Gastrocnemius medialis (tissue), 4 donors: ENCODE measurements around the gene CAMKK2. TPM values are rescaled to one million over a fixed set of nuclear protein-coding genes. Genes with fewer than 3 reads are reported as not detected.

Source experiments
- ATAC-seq, 2 donors: fragments of 150-250 bp; one replicate each; pipeline ENCODE4 v1.9.1; 2016
- DNase-seq, 2 donors: peaks; one replicate each; pipeline ENCODE4 v3.0.0-alpha.2; 2019
- H3K27ac ChIP-seq, 4 donors: fragments of 200-600 bp; sonication (generic); 1 replicate in 1 of 4; 2 replicates in 3 of 4; pipeline ENCODE4 v1.5.1; 2016 to 2018; ENCODE audit warnings: mild to moderate bottlenecking in 2 of 4, moderate library complexity in 1 of 4
- H3K27me3 ChIP-seq, 3 donors: fragments of 200-600 bp; sonication (generic) in 2 of 3; 1 replicate in 1 of 3; 2 replicates in 2 of 3; pipeline versions ENCODE4 v1.5.1 to v1.6.0; 2016 to 2019; ENCODE audit warnings: mild to moderate bottlenecking in 1 of 3, moderate library complexity in 1 of 3
- H3K36me3 ChIP-seq, 2 donors: fragments of 200-600 bp; sonication (generic) in 1 of 2; one replicate each; pipeline ENCODE4 v1.5.1; 2017 to 2018
- H3K4me1 ChIP-seq, 2 donors: fragments of 200-600 bp; sonication (generic) in 1 of 2; one replicate each; pipeline ENCODE4 v1.5.1; 2016 to 2017; ENCODE audit warnings: mild to moderate bottlenecking in 2 of 2
- H3K4me3 ChIP-seq, 4 donors: fragments of 200-600 bp; sonication (generic) in 3 of 4; 1 replicate in 1 of 4; 2 replicates in 3 of 4; pipeline ENCODE4 v1.5.1; 2016 to 2019; ENCODE audit warnings: mild to moderate bottlenecking in 2 of 4
- H3K9me3 ChIP-seq, 3 donors: fragments of 200-600 bp; sonication (generic) in 2 of 3; 1 replicate in 1 of 3; 2 replicates in 2 of 3; pipeline ENCODE4 v1.5.1; 2016 to 2019
- POLR2A ChIP-seq, 2 donors: fragments of 450-650 bp; IDR thresholded peaks; one replicate each; pipeline ENCODE4 v1.6.1; 2017; ENCODE audit warnings: antibody characterized with exemption in 2 of 2, mild to moderate bottlenecking in 2 of 2, moderate library complexity in 2 of 2
- in situ Hi-C, 4 donors: fragments of 200-750 bp; cut with MboI; loops; one replicate each; pipeline versions ENCODE4 v1.15.0 to v1.8.0; 2017; ENCODE audit warnings: low sequenced_read_pairs in 4 of 4
- intact Hi-C: fragments of 100-400 bp; cut with DNase I; formaldehyde crosslinking; loops from one replicate; pipeline ENCODE4 v1.15.1; 2023; ENCODE audit warnings: low total_unique reads
- total RNA-seq, 4 donors: library from RNA; depleted of rRNA; stranded (reverse); fragments of >200 nt; gene quantifications; one replicate each; pipeline versions ENCODE4 v1.1.0 to v1.2.3, GENCODE V29; 2016
- TF ChIP-seq, protein P1 (sequence below), 5 experiments: fragments of 450-650 bp in 3 of 5; fragments of 200-600 bp in 2 of 5; sonication (generic) in 2 of 5; IDR thresholded peaks in 4 of 5; conservative IDR thresholded peaks in 1 of 5; 1 replicate in 4 of 5; 2 replicates in 1 of 5; pipeline ENCODE4 v1.5.1; 2016 to 2019; ENCODE audit warnings: antibody characterized with exemption in 5 of 5, mild to moderate bottlenecking in 3 of 5, moderate library complexity in 3 of 5

CAMKK2 gene
- total RNA-seq, 4 donors from 2014 or later, result 6.0 to 10.2 (median 7.5) TPM

DNA sequence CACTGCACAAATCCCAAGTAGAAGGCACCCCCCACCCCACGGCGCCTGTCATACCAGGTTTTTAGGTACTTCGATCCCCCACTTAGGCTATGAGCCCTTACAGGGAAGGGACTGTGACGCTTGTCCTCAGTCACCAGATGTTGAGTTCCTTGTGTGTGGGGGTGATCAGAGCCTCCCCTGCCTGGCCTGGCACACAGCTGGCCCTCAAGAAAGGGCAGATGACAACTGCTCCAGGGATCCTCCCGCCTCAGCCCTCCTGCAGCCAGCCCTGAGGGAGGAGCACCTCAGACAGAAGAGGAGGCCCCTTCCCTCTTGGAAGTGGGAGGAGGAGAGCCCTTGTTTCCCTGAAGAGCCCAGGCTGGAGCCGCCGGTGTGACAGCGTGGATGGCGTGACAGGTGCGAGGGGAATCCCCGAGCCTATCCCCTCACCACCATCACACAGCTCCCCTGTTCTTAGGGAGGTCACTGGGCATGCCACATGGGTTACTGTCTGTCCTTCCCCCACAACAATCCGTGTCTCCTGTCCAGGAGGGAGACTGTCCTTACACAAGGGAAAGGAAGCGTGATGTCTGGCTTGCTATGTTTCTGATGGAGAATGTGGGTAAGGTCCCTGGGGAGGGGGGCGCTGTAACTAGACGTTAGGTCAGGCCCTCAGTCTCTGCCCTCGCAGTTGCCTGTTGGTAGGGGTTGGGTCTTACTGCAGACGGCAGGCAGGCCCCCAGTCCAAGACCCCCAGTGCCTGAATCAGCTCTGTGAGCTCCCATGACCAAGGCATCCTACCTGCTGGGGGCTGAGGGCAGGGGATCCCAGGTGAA, 55.1 kb downstream of the CAMKK2 start:
- DNase-seq (no peak), ATAC-seq (no peak)
- intact Hi-C loops (no loop called here), in situ Hi-C loops (no loop called here)
- H3K9me3 ChIP-seq, result no peaks in the 10 kb centered on the region
- H3K36me3 ChIP-seq, result peaks cover 0 to 21% of the 10 kb centered on the region in 2 donors
- TF ChIP-seq POLR2A (IDR thresholded peaks at IDR 0.05), result no peak
- TF ChIP-seq, protein P1, sequence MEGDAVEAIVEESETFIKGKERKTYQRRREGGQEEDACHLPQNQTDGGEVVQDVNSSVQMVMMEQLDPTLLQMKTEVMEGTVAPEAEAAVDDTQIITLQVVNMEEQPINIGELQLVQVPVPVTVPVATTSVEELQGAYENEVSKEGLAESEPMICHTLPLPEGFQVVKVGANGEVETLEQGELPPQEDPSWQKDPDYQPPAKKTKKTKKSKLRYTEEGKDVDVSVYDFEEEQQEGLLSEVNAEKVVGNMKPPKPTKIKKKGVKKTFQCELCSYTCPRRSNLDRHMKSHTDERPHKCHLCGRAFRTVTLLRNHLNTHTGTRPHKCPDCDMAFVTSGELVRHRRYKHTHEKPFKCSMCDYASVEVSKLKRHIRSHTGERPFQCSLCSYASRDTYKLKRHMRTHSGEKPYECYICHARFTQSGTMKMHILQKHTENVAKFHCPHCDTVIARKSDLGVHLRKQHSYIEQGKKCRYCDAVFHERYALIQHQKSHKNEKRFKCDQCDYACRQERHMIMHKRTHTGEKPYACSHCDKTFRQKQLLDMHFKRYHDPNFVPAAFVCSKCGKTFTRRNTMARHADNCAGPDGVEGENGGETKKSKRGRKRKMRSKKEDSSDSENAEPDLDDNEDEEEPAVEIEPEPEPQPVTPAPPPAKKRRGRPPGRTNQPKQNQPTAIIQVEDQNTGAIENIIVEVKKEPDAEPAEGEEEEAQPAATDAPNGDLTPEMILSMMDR (IDR thresholded peaks at IDR 0.05 in 4 of 5, conservative IDR thresholded peaks at IDR 0.05 in 1 of 5), result no peak
- no peaks in the 10 kb centered on the region for H3K4me1 ChIP-seq
- no peaks in the 10 kb centered on the region for H3K27me3 ChIP-seq
- peak overlapping the region in 1 of 4 donors; percentile 19 for H3K4me3 ChIP-seq
- H3K27ac ChIP-seq, result no peak overlapping the region

DNA sequence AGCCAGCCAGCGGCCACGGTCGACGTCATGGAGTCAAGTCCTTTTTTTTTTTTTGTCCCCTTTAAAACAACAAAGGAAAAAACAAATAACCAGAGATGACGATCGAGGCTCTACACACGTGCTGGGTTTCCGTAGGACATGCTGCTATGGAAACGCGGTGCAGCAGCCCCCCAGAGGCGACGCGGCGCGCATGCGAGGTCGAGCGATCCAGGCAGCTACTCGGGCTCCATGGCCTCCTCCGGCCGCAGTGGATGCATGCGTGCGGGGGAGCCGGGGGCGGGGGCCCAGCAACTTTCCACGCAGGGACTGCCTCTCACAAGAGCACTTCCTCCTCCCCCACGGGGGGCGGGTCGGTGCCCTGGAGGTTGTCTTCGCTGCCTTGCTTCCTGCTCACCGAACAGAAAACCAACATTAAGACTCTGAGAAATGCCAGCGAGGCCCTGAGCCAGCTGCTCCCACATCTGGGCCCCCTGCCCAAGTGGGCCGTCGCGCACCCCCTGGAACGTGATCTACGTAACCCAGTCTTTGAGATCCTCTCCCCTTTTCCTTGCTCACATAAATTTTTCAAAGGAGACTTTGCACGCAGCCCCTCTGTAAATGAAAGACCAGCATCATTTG, 55.9 kb downstream of the CAMKK2 start:
- peak overlapping the region in 2 of 4 donors; percentile 19 to 27 for H3K4me3 ChIP-seq
- no peaks in the 10 kb centered on the region for H3K9me3 ChIP-seq
- TF ChIP-seq, protein P1 (IDR thresholded peaks at IDR 0.05 in 4 of 5, conservative IDR thresholded peaks at IDR 0.05 in 1 of 5), result no peak
- no peak for TF ChIP-seq POLR2A (IDR thresholded peaks at IDR 0.05)
- DNase-seq (peak; percentile 11 to 34), ATAC-seq (peak in 1 of 2 donors; percentile 24)
- H3K4me1 ChIP-seq, result no peaks in the 10 kb centered on the region
- in situ Hi-C loops (no loop called here), intact Hi-C loops (no loop called here)
- peaks cover 0 to 23% of the 10 kb centered on the region in 2 donors for H3K36me3 ChIP-seq
- no peak overlapping the region for H3K27ac ChIP-seq
- H3K27me3 ChIP-seq, result no peaks in the 10 kb centered on the region

DNA sequence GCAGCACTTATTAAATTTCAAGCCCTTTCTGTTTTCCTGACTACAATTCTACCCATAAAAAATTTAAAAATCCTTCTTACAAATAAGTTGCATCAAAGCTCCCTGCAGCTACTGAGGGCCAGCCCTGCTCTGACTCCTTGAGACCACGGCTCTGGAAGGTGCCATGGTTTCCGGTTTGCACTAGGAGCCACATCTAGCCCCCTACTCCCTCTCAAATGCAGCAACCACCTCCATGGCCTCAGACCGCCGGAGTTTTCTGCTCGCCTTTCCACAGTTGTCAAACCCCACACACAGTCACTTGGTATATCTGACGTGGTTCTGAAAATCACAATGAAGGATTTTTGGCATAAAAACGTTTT, 56.5 kb downstream of the CAMKK2 start:
- no peak for TF ChIP-seq POLR2A (IDR thresholded peaks at IDR 0.05)
- TF ChIP-seq, protein P1 (IDR thresholded peaks at IDR 0.05 in 4 of 5, conservative IDR thresholded peaks at IDR 0.05 in 1 of 5), result no peak
- peaks cover 0 to 23% of the 10 kb centered on the region in 2 donors for H3K36me3 ChIP-seq
- H3K27ac ChIP-seq, result no peak overlapping the region
- intact Hi-C loops, result no loop called here
- H3K9me3 ChIP-seq, result no peaks in the 10 kb centered on the region
- in situ Hi-C loops, result no loop called here
- H3K4me3 ChIP-seq, result peak overlapping the region in 1 of 4 donors; percentile 19
- no peaks in the 10 kb centered on the region for H3K4me1 ChIP-seq
- DNase-seq, result no peak
- ATAC-seq, result no peak
- no peaks in the 10 kb centered on the region for H3K27me3 ChIP-seq

DNA sequence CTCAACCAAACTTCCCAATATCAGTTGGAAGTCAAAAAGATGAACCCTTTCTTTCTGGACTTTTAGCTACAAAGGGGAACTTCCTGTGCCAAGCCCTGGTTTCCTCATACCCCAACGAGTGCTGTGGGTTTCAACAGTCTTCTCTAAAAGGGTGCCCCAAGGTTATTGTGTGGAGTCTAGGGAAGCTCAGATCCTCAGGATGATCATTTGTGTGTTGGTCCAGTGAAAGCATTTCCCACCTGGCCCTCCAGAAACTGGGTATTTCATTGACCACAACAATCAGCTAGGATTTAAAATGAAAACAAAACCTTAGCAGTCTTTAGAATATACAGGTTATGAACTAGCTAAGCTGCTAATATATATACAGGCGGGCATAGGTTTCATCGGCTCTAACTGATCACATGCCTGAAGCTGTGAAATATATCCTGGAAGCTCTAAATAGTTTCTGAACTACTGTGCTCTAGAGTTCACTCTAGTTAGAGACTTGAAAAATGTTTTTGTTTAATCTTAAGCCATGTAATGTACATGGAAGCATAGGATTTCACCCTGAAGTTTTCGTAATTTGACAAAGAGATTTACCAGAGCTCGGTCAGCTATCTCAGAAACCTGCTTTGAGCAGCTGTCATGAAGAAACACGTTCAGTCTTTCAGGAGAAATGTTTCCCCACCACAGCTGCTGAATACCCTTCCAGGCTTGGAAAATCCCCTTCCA, 57.0 kb downstream of the CAMKK2 start:
- intact Hi-C loops, result no loop called here
- Histone ChIP-seq H3K27me3 (no peaks in the 10 kb centered on the region), H3K9me3 (no peaks in the 10 kb centered on the region), H3K27ac (no peak overlapping the region), H3K4me1 (no peaks in the 10 kb centered on the region), H3K36me3 (peaks cover 0 to 19% of the 10 kb centered on the region in 2 donors), H3K4me3 (no peak overlapping the region)
- ATAC-seq (no peak), DNase-seq (no peak)
- in situ Hi-C loops, result no loop called here
- TF ChIP-seq POLR2A (IDR thresholded peaks at IDR 0.05), result no peak
- TF ChIP-seq, protein P1 (IDR thresholded peaks at IDR 0.05 in 4 of 5, conservative IDR thresholded peaks at IDR 0.05 in 1 of 5), result no peak
